KMS-11 (cell line): Measurements from ENCODE around the gene SLC6A18.

Source experiments
- H2AFZ ChIP-seq: fragments of 200-600 bp; sonication (generic); 2 replicates; pipeline ENCODE4 v1.6.1; 2016; ENCODE audit warnings: antibody characterized with exemption, mixed run types, low read depth
- H3K27ac ChIP-seq: fragments of 200-600 bp; sonication (generic); 2 replicates; pipeline ENCODE4 v1.6.1; 2016; ENCODE audit warnings: mild to moderate bottlenecking, mixed run types
- H3K27me3 ChIP-seq: fragments of 200-600 bp; sonication (generic); 2 replicates; pipeline ENCODE4 v1.6.1; 2017; ENCODE audit warnings: mild to moderate bottlenecking, low read depth, mixed run types, moderate library complexity; ENCODE audit not compliant: insufficient read depth
- H3K36me3 ChIP-seq: fragments of 200-600 bp; sonication (generic); 2 replicates; pipeline ENCODE4 v1.6.1; 2017; ENCODE audit warnings: mild to moderate bottlenecking, mixed run types; ENCODE audit not compliant: insufficient read depth
- H3K4me1 ChIP-seq: fragments of 200-600 bp; sonication (generic); 2 replicates; pipeline ENCODE4 v1.6.1; 2016; ENCODE audit warnings: mild to moderate bottlenecking, low read depth, mixed run types; ENCODE audit not compliant: poor library complexity, severe bottlenecking
- H3K4me2 ChIP-seq: fragments of 200-600 bp; sonication (generic); 2 replicates; pipeline ENCODE4 v1.7.0; 2016; ENCODE audit warnings: mild to moderate bottlenecking, mixed run types
- H3K4me3 ChIP-seq: fragments of 200-600 bp; sonication (generic); IDR thresholded peaks from 2 replicates; pipeline ENCODE4 v1.6.1; 2017; ENCODE audit warnings: low read depth, low read length, mixed read lengths; ENCODE audit not compliant: insufficient read depth
- H3K79me2 ChIP-seq: fragments of 200-600 bp; sonication (generic); 2 replicates; pipeline ENCODE4 v1.6.1; 2016; ENCODE audit warnings: low read depth, mixed run types; ENCODE audit not compliant: insufficient read depth
- H3K9ac ChIP-seq: fragments of 200-600 bp; sonication (generic); 2 replicates; pipeline ENCODE4 v1.6.1; 2016; ENCODE audit warnings: mild to moderate bottlenecking, mixed run types
- H4K20me1 ChIP-seq: fragments of 200-600 bp; sonication (generic); 2 replicates; pipeline ENCODE4 v1.6.1; 2016; ENCODE audit warnings: mild to moderate bottlenecking, mixed run types; ENCODE audit not compliant: insufficient read depth
- CTCF ChIP-seq: fragments of 200-600 bp; sonication (generic); conservative IDR thresholded peaks from 2 replicates; pipeline ENCODE4 v1.6.1; 2017; ENCODE audit warnings: low read depth, mild to moderate bottlenecking, antibody characterized with exemption, low read length, moderate library complexity, mixed read lengths

The SLC6A18 gene

GRCh38 chr5:1192971-1193590, 32.1 kb upstream of the SLC6A18 start:
- Histone ChIP-seq H3K36me3 (no peaks in the 10 kb centered on the region), H3K4me3 (no peak overlapping the region), H3K27ac (no peak overlapping the region), H2AFZ (no peak overlapping the region), H3K4me2 (no peak overlapping the region), H3K79me2 (no peaks in the 10 kb centered on the region), H3K27me3 (peaks cover 15% of the 10 kb centered on the region; the same call in 1 of the 2 replicates), H3K9ac (no peak overlapping the region), H3K4me1 (no peaks in the 10 kb centered on the region), H4K20me1 (no peaks in the 10 kb centered on the region)
- no peak for TF ChIP-seq CTCF

GRCh38 chr5:1193591-1193985, 31.6 kb upstream of the SLC6A18 start:
- Histone ChIP-seq H3K4me2 (no peak overlapping the region), H3K27me3 (peaks cover 15% of the 10 kb centered on the region; the same call in 1 of the 2 replicates), H3K9ac (no peak overlapping the region)

GRCh38 chr5:1194378-1194777, 30.8 kb upstream of the SLC6A18 start:
- no peak for TF ChIP-seq CTCF
- Histone ChIP-seq H3K4me2 (no peak overlapping the region), H3K4me3 (no peak overlapping the region), H3K27me3 (peaks cover 17% of the 10 kb centered on the region; the same call in 1 of the 2 replicates), H3K79me2 (no peaks in the 10 kb centered on the region), H3K9ac (no peak overlapping the region), H2AFZ (no peak overlapping the region), H3K27ac (no peak overlapping the region), H3K4me1 (no peaks in the 10 kb centered on the region), H3K36me3 (no peaks in the 10 kb centered on the region), H4K20me1 (no peaks in the 10 kb centered on the region)

More at GRCh38 chr5:1193591-1193985, 31.6 kb upstream of the SLC6A18 start:
- Histone ChIP-seq H3K36me3 (no peaks in the 10 kb centered on the region), H4K20me1 (no peaks in the 10 kb centered on the region), H3K4me3 (no peak overlapping the region), H3K79me2 (no peaks in the 10 kb centered on the region), H3K4me1 (no peaks in the 10 kb centered on the region), H2AFZ (no peak overlapping the region), H3K27ac (no peak overlapping the region)
- no peak for TF ChIP-seq CTCF

- peaks cover 13% of the 10 kb centered on the region; the same call in 1 of the 2 replicates for H3K27me3 ChIP-seq
- H3K9ac ChIP-seq, result no peak overlapping the region
- no peak overlapping the region for H3K4me2 ChIP-seq
- no peak overlapping the region for H3K4me3 ChIP-seq
- H3K36me3 ChIP-seq, result no peaks in the 10 kb centered on the region
- no peaks in the 10 kb centered on the region for H3K4me1 ChIP-seq
- TF ChIP-seq CTCF, result no peak
- H4K20me1 ChIP-seq, result no peaks in the 10 kb centered on the region
- H3K27ac ChIP-seq, result no peak overlapping the region
- H2AFZ ChIP-seq, result no peak overlapping the region
- no peaks in the 10 kb centered on the region for H3K79me2 ChIP-seq
Observed at GRCh38 chr5:1195439-1195838, 29.7 kb upstream of the SLC6A18 start.
